Measurements from ENCODE around the gene ORAI1. TPM values are rescaled to one million over a fixed set of nuclear protein-coding genes. Genes with fewer than 3 reads are reported as not detected.
"Not testable (repeated sequence)": the region's sequence is repeated elsewhere in the genome, so short reads cannot be mapped to it uniquely, and the experiment has no call there.

Gene ORAI1
- total and polyA plus RNA-seq, 7 donors = 5.3 to 24.9 (median 9.6) TPM

DNA sequence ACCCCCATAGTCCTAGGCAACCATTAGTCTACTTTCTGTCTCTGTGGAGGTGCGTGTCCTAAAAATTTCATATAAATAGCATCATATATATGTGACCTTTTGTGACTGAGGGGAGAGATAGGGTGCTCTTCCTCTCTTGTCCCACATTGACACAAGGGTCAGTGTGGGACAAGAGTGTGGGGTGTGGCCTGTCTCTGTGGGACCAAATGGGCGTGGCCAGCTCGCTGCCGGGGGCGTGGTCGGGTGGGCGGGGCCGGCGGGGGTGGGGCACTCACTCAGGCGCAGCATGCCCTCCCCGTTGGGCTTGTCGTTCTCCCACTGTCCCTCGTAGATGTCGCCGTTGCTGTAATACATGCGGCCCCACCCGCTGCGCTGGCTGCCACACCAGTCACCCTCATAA, 27.7 kb downstream of the ORAI1 start:
- H3K27ac ChIP-seq = no peak overlapping the region
- H3K36me3 ChIP-seq = no peaks in the 10 kb centered on the region
- no peak for TF ChIP-seq EP300 (IDR thresholded peaks at IDR 0.05)
- no peak for TF ChIP-seq POLR2AphosphoS5 (IDR thresholded peaks at IDR 0.05)
- no peak for TF ChIP-seq CTCF (IDR thresholded peaks at IDR 0.05)
- no peak for TF ChIP-seq POLR2A (IDR thresholded peaks at IDR 0.05)
- intact Hi-C loops (cut with DNase I) = no loop called here
- H3K9me3 ChIP-seq = no peaks in the 10 kb centered on the region
- no peak for DNase-seq
- whole genome bisulfite sequencing, 2 donors = 57 to 69% methylated on average over 18 of the region's 18 CpGs
- no peak overlapping the region for H3K4me3 ChIP-seq
- H3K27me3 ChIP-seq = no peaks in the 10 kb centered on the region
- H3K4me1 ChIP-seq = no peaks in the 10 kb centered on the region

GRCh38 chr12:121656122-121656521, 29.8 kb downstream of the ORAI1 start:
- no peak overlapping the region for H3K4me3 ChIP-seq
- no peaks in the 10 kb centered on the region for H3K27me3 ChIP-seq
- H3K4me1 ChIP-seq = no peaks in the 10 kb centered on the region
- WGBS, 2 donors = 94 to 97% methylated on average over 2 of the region's 2 CpGs
- DNase-seq = no peak
- H3K9me3 ChIP-seq = no peaks in the 10 kb centered on the region
- no peaks in the 10 kb centered on the region for H3K36me3 ChIP-seq
- H3K27ac ChIP-seq = no peak overlapping the region
- intact Hi-C loops (cut with DNase I) = no loop called here
- TF ChIP-seq EP300 (IDR thresholded peaks at IDR 0.05) = no peak
- TF ChIP-seq POLR2A (IDR thresholded peaks at IDR 0.05) = no peak
- no peak for TF ChIP-seq CTCF (IDR thresholded peaks at IDR 0.05)
- no peak for TF ChIP-seq POLR2AphosphoS5 (IDR thresholded peaks at IDR 0.05)

GRCh38 chr12:121657305-121658008, 31.1 kb downstream of the ORAI1 start:
- WGBS, 2 donors = 90 to 94% methylated on average over 18 of the region's 18 CpGs
- Histone ChIP-seq H3K27ac (no peak overlapping the region), H3K4me1 (no peaks in the 10 kb centered on the region), H3K4me3 (no peak overlapping the region), H3K36me3 (no peaks in the 10 kb centered on the region), H3K27me3 (no peaks in the 10 kb centered on the region), H3K9me3 (no peaks in the 10 kb centered on the region)
- intact Hi-C loops (cut with DNase I) = no loop called here
- DNase-seq = no peak
- no peak for TF ChIP-seq CTCF (IDR thresholded peaks at IDR 0.05)
- TF ChIP-seq POLR2AphosphoS5 (IDR thresholded peaks at IDR 0.05) = no peak
- no peak for TF ChIP-seq POLR2A (IDR thresholded peaks at IDR 0.05)
- no peak for TF ChIP-seq EP300 (IDR thresholded peaks at IDR 0.05)

DNA sequence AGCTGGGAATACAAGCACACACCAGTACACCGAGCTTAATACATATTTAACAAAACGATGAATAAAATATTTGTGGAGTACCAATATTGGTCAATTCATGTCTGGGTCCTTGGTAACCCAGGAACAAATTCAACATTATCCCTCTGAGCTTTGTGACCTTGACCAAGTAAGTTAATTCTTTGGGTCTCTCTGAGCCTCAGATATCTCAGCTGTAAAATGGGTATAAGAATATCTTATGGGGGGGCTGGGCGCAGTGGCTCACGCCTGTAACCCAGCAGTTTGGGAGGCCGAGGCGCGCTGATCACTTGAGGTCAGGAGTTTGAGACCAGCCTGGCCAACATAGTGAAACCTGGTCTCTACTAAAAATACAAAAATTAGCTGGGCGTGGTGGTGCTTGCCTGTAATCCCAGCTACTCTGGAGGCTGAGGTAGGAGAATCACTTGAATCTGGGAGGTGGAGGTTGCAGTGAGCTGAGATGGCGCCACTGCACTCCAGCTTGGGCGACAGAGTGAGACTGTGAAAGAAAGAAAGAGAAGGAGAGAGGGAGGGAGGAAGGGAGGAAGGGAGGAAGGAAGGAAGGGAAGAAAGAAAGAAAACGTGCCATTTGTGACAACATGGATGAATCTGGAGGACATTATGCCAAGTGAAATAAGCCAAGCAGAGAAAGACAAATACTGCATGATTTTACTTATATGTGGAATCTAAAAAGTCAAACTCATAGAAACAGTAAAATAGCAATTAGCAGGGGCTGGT, 35.2 kb downstream of the ORAI1 start:
- intact Hi-C loops (cut with DNase I); H3K4me1 ChIP-seq: not testable (repeated sequence)
- 88 to 89% methylated on average over 11 of the region's 11 CpGs for WGBS, 2 donors

GRCh38 chr12:121663610-121663929, 37.2 kb downstream of the ORAI1 start:
- H3K9me3 ChIP-seq = no peaks in the 10 kb centered on the region
- 55 to 81% methylated on average over 3 of the region's 3 CpGs for WGBS, 2 donors
- intact Hi-C loops (cut with DNase I) = no loop called here
- no peaks in the 10 kb centered on the region for H3K4me1 ChIP-seq
- TF ChIP-seq POLR2AphosphoS5 (IDR thresholded peaks at IDR 0.05) (no peak), CTCF (IDR thresholded peaks at IDR 0.05) (no peak), POLR2A (IDR thresholded peaks at IDR 0.05) (no peak), EP300 (IDR thresholded peaks at IDR 0.05) (no peak)
- no peak overlapping the region for H3K4me3 ChIP-seq
- H3K27me3 ChIP-seq = no peaks in the 10 kb centered on the region
- DNase-seq = no peak
- H3K36me3 ChIP-seq = no peaks in the 10 kb centered on the region
- H3K27ac ChIP-seq = no peak overlapping the region

More for the DNA sequence above, 35.2 kb downstream of the ORAI1 start:
- not testable (repeated sequence) for H3K36me3 ChIP-seq, H3K4me3 ChIP-seq, H3K9me3 ChIP-seq, H3K27ac ChIP-seq, DNase-seq, H3K27me3 ChIP-seq

GRCh38 chr12:121666829-121667228, 40.5 kb downstream of the ORAI1 start:
- DNase-seq; intact Hi-C loops (cut with DNase I); H3K27ac ChIP-seq; H3K27me3 ChIP-seq; H3K9me3 ChIP-seq; H3K36me3 ChIP-seq; H3K4me3 ChIP-seq; H3K4me1 ChIP-seq: not testable (repeated sequence)
- 82% methylated on average over 6 of the region's 6 CpGs for WGBS, 2 donors

All from sigmoid colon (tissue), 7 donors.